GM18868 (cell line): ENCODE results near the gene ALK.

Experiments
- ATAC-seq: cut with Tn5 transposase; IDR thresholded peaks from one replicate; pipeline ENCODE4 v1.9.1; 2021; ENCODE audit warnings: mild to moderate bottlenecking, moderate library complexity; ENCODE audit not compliant: unreplicated experiment

ALK gene

GRCh38 chr2:29388071-29388470 lies 533.3 kb downstream of the ALK start:
- ATAC-seq: no peak

- ATAC-seq: no peak
These were observed 538.9 kb downstream of the ALK start for GRCh38 chr2:29382486-29382885.

GRCh38 chr2:29377788-29378187 lies 543.6 kb downstream of the ALK start:
- no peak for ATAC-seq

- no peak for ATAC-seq
These were observed 544.8 kb downstream of the ALK start for GRCh38 chr2:29376541-29376940.

- no peak for ATAC-seq
These were observed 545.5 kb downstream of the ALK start for GRCh38 chr2:29375843-29376242.

GRCh38 chr2:29374823-29375222 lies 546.6 kb downstream of the ALK start:
- ATAC-seq: no peak

GRCh38 chr2:29373870-29374269 lies 547.5 kb downstream of the ALK start:
- ATAC-seq: no peak

- ATAC-seq: no peak
These were observed 549.2 kb downstream of the ALK start for GRCh38 chr2:29372185-29372584.

GRCh38 chr2:29370581-29371125 lies 550.7 kb downstream of the ALK start:
- ATAC-seq: no peak

- no peak for ATAC-seq
These were observed 551.2 kb downstream of the ALK start for GRCh38 chr2:29370173-29370572.

- ATAC-seq: no peak
These were observed 552.7 kb downstream of the ALK start for GRCh38 chr2:29368659-29369040.

GRCh38 chr2:29367986-29368658 lies 553.3 kb downstream of the ALK start:
- ATAC-seq: no peak

- no peak for ATAC-seq
These were observed 558.3 kb downstream of the ALK start for GRCh38 chr2:29363111-29363510.

GRCh38 chr2:29361231-29361630 lies 560.2 kb downstream of the ALK start:
- ATAC-seq: no peak

GRCh38 chr2:29360016-29360784 lies 561.2 kb downstream of the ALK start:
- no peak for ATAC-seq

- no peak for ATAC-seq
These were observed 567.9 kb downstream of the ALK start for GRCh38 chr2:29353403-29353991.

GRCh38 chr2:29351916-29352591 lies 569.3 kb downstream of the ALK start:
- ATAC-seq: no peak

GRCh38 chr2:29351248-29351647 lies 570.1 kb downstream of the ALK start:
- ATAC-seq: no peak

- no peak for ATAC-seq
These were observed 571.9 kb downstream of the ALK start for GRCh38 chr2:29349316-29350030.

- no peak for ATAC-seq
These were observed 573.5 kb downstream of the ALK start for GRCh38 chr2:29347774-29348461.
